ENCODE data around the gene FAM89A.

Gene FAM89A

GRCh38 chr1:231000639-231001038 lies 39.4 kb downstream of the FAM89A start:
- no peak for TF ChIP-seq CTCF (IDR thresholded peaks at IDR 0.05; ENCODE audit: extremely low read depth, insufficient read depth, missing control alignments)
- in situ Hi-C loops (cut with MboI; ENCODE audit: low pct_unique_long_range_greater_than_20kb, low sequenced_read_pairs, unreplicated experiment) = no loop called here
- no peak for DNase-seq (ENCODE audit: low spot score)

- TF ChIP-seq CTCF (IDR thresholded peaks at IDR 0.05; ENCODE audit: extremely low read depth, insufficient read depth, missing control alignments) = no peak
- in situ Hi-C loops (cut with MboI; ENCODE audit: low pct_unique_long_range_greater_than_20kb, low sequenced_read_pairs, unreplicated experiment) = no loop called here
- no peak for DNase-seq (ENCODE audit: low spot score)
Observed at GRCh38 chr1:231000201-231000600, 39.9 kb downstream of the FAM89A start.

GRCh38 chr1:230994860-230995259 lies 45.2 kb downstream of the FAM89A start:
- in situ Hi-C loops (cut with MboI; ENCODE audit: low pct_unique_long_range_greater_than_20kb, low sequenced_read_pairs, unreplicated experiment) = no loop called here
- TF ChIP-seq CTCF (IDR thresholded peaks at IDR 0.05; ENCODE audit: extremely low read depth, insufficient read depth, missing control alignments) = no peak
- no peak for DNase-seq (ENCODE audit: low spot score)

GRCh38 chr1:230992100-230992774 lies 47.8 kb downstream of the FAM89A start:
- no peak for TF ChIP-seq CTCF (IDR thresholded peaks at IDR 0.05; ENCODE audit: extremely low read depth, insufficient read depth, missing control alignments)
- no peak for DNase-seq (ENCODE audit: low spot score)
- in situ Hi-C loops (cut with MboI; ENCODE audit: low pct_unique_long_range_greater_than_20kb, low sequenced_read_pairs, unreplicated experiment) = no loop called here

- no peak for DNase-seq (ENCODE audit: low spot score)
- TF ChIP-seq CTCF (IDR thresholded peaks at IDR 0.05; ENCODE audit: extremely low read depth, insufficient read depth, missing control alignments) = no peak
- in situ Hi-C loops (cut with MboI; ENCODE audit: low pct_unique_long_range_greater_than_20kb, low sequenced_read_pairs, unreplicated experiment) = no loop called here
Observed at GRCh38 chr1:230987448-230987847, 52.6 kb downstream of the FAM89A start.

- no peak for TF ChIP-seq CTCF (IDR thresholded peaks at IDR 0.05; ENCODE audit: extremely low read depth, insufficient read depth, missing control alignments)
- DNase-seq (ENCODE audit: low spot score) = no peak
- in situ Hi-C loops (cut with MboI; ENCODE audit: low pct_unique_long_range_greater_than_20kb, low sequenced_read_pairs, unreplicated experiment) = no loop called here
Observed at GRCh38 chr1:230986976-230987375, 53.1 kb downstream of the FAM89A start.

Measured in GM13977 (cell line).